ENCODE measurements around the gene GKN2.

GKN2 gene

DNA sequence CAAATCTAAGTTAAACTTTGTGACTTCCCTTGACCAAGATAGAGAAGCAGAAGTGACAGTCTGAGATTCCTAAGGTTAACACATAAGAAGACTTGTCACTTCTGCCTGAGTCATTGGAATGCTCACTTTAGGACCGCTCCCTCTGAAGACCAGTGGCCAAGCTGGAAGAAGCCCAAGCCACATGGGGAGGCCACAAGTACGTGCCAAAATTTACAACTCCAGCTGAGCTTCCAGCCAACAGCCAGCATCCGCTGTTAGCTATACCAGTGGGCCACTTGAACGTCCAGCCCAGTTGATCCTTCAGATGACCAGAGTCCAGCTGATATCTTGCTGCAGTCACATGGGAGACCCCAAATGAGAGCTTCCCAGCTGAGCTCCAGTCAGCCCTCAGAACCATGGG lies 42.2 kb upstream of the GKN2 start (continued):
- TF ChIP-seq ZNF19 (tag by site-specific recombination; IDR thresholded peaks at IDR 0.05; ENCODE audit: low read depth) = no peak
- TF ChIP-seq HOXD13 (CRISPR knock-in tag; IDR thresholded peaks at IDR 0.05; ENCODE audit: borderline replicate concordance) = no peak
- no peak for TF ChIP-seq ZNF394 (tag by site-specific recombination; IDR thresholded peaks at IDR 0.05; ENCODE audit: borderline replicate concordance)
- TF ChIP-seq KLF1 (tag by site-specific recombination; IDR thresholded peaks at IDR 0.05) = no peak
- TF ChIP-seq, protein P1, sequence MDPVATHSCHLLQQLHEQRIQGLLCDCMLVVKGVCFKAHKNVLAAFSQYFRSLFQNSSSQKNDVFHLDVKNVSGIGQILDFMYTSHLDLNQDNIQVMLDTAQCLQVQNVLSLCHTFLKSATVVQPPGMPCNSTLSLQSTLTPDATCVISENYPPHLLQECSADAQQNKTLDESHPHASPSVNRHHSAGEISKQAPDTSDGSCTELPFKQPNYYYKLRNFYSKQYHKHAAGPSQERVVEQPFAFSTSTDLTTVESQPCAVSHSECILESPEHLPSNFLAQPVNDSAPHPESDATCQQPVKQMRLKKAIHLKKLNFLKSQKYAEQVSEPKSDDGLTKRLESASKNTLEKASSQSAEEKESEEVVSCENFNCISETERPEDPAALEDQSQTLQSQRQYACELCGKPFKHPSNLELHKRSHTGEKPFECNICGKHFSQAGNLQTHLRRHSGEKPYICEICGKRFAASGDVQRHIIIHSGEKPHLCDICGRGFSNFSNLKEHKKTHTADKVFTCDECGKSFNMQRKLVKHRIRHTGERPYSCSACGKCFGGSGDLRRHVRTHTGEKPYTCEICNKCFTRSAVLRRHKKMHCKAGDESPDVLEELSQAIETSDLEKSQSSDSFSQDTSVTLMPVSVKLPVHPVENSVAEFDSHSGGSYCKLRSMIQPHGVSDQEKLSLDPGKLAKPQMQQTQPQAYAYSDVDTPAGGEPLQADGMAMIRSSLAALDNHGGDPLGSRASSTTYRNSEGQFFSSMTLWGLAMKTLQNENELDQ (tag by site-specific recombination; IDR thresholded peaks at IDR 0.05; ENCODE audit: low read depth) = no peak
- TF ChIP-seq ZNF843 (tag by site-specific recombination; IDR thresholded peaks at IDR 0.05) = no peak
- TF ChIP-seq, protein P2, sequence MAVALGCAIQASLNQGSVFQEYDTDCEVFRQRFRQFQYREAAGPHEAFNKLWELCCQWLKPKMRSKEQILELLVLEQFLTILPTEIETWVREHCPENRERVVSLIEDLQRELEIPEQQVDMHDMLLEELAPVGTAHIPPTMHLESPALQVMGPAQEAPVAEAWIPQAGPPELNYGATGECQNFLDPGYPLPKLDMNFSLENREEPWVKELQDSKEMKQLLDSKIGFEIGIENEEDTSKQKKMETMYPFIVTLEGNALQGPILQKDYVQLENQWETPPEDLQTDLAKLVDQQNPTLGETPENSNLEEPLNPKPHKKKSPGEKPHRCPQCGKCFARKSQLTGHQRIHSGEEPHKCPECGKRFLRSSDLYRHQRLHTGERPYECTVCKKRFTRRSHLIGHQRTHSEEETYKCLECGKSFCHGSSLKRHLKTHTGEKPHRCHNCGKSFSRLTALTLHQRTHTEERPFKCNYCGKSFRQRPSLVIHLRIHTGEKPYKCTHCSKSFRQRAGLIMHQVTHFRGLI (tag by site-specific recombination; IDR thresholded peaks at IDR 0.05) = no peak
- no peak for TF ChIP-seq SETDB1 (IDR thresholded peaks at IDR 0.05; ENCODE audit: insufficient read length, low read length)
- TF ChIP-seq ZNF555 (tag by site-specific recombination; conservative IDR thresholded peaks at IDR 0.05) = no peak

DNA sequence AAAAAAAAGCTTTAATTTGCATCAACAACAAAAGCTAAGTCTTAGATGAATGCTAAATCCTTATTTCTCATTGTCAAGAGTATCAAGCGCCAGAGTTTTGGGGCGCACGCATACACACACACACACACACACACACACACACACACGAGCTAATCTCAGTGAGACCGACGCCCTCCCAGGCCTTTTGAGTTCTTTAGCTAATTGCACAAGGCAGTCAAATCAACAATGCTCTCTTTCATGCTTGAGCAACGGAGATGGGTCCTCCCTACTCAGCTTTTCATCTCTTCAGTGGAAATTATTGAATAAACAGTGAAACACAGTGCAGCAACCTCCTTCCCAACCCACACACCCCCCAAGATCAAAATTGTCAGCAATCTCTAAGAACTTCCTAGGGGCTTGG lies 41.0 kb upstream of the GKN2 start:
- POLR2A ChIA-PET = interaction anchor here (1.3 kb wide), 1 partner anchor 10 kb away, joined by 4 read pairs; no protein-coding TSS in a partner anchor

More for the DNA sequence above, 41.0 kb upstream of the GKN2 start:
- no peaks in the 10 kb centered on the region for H3K36me3 ChIP-seq (ENCODE audit: control insufficient read depth in 2 of 2, insufficient read depth in 1 of 2, low read length in 2 of 2)
- no peak overlapping the region for H3K27ac ChIP-seq (ENCODE audit: extremely low read depth, low read depth, low read length)
- H3K9me3 ChIP-seq (ENCODE audit: control insufficient read depth, insufficient read depth, low read depth, low read length) = no peaks in the 10 kb centered on the region
- H3K4me3 ChIP-seq (ENCODE audit: low read depth, low read length) = no peak overlapping the region
- no peaks in the 10 kb centered on the region for H3K4me1 ChIP-seq (ENCODE audit: control insufficient read depth, insufficient read depth, low read length)
- CTCF ChIA-PET = no interaction called here
- TF ChIP-seq ZNF558 (tag by site-specific recombination; IDR thresholded peaks at IDR 0.05) = no peak
- TF ChIP-seq, protein P3, sequence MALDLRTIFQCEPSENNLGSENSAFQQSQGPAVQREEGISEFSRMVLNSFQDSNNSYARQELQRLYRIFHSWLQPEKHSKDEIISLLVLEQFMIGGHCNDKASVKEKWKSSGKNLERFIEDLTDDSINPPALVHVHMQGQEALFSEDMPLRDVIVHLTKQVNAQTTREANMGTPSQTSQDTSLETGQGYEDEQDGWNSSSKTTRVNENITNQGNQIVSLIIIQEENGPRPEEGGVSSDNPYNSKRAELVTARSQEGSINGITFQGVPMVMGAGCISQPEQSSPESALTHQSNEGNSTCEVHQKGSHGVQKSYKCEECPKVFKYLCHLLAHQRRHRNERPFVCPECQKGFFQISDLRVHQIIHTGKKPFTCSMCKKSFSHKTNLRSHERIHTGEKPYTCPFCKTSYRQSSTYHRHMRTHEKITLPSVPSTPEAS (tag by site-specific recombination; IDR thresholded peaks at IDR 0.05) = no peak
- TF ChIP-seq, protein P4, sequence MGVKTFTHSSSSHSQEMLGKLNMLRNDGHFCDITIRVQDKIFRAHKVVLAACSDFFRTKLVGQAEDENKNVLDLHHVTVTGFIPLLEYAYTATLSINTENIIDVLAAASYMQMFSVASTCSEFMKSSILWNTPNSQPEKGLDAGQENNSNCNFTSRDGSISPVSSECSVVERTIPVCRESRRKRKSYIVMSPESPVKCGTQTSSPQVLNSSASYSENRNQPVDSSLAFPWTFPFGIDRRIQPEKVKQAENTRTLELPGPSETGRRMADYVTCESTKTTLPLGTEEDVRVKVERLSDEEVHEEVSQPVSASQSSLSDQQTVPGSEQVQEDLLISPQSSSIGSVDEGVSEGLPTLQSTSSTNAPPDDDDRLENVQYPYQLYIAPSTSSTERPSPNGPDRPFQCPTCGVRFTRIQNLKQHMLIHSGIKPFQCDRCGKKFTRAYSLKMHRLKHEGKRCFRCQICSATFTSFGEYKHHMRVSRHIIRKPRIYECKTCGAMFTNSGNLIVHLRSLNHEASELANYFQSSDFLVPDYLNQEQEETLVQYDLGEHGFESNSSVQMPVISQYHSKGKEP (tag by site-specific recombination; IDR thresholded peaks at IDR 0.05) = no peak
- TF ChIP-seq, protein P5, sequence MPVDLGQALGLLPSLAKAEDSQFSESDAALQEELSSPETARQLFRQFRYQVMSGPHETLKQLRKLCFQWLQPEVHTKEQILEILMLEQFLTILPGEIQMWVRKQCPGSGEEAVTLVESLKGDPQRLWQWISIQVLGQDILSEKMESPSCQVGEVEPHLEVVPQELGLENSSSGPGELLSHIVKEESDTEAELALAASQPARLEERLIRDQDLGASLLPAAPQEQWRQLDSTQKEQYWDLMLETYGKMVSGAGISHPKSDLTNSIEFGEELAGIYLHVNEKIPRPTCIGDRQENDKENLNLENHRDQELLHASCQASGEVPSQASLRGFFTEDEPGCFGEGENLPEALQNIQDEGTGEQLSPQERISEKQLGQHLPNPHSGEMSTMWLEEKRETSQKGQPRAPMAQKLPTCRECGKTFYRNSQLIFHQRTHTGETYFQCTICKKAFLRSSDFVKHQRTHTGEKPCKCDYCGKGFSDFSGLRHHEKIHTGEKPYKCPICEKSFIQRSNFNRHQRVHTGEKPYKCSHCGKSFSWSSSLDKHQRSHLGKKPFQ (tag by site-specific recombination; IDR thresholded peaks at IDR 0.05) = no peak
- no peak for TF ChIP-seq ZNF660 (tag by site-specific recombination; IDR thresholded peaks at IDR 0.05)
- no peak for TF ChIP-seq GLIS2 (tag by site-specific recombination; IDR thresholded peaks at IDR 0.05)
- no peak for TF ChIP-seq ZXDB (tag by site-specific recombination; IDR thresholded peaks at IDR 0.05)
- TF ChIP-seq ZNF654 (tag by site-specific recombination; IDR thresholded peaks at IDR 0.05; ENCODE audit: low read depth) = no peak
- TF ChIP-seq ZFP37 (tag by site-specific recombination; IDR thresholded peaks at IDR 0.05) = no peak
- TF ChIP-seq ZNF140 (tag by site-specific recombination; IDR thresholded peaks at IDR 0.05) = no peak
- no peak for TF ChIP-seq ZNF121 (tag by site-specific recombination; IDR thresholded peaks at IDR 0.05)
- TF ChIP-seq, protein P6, sequence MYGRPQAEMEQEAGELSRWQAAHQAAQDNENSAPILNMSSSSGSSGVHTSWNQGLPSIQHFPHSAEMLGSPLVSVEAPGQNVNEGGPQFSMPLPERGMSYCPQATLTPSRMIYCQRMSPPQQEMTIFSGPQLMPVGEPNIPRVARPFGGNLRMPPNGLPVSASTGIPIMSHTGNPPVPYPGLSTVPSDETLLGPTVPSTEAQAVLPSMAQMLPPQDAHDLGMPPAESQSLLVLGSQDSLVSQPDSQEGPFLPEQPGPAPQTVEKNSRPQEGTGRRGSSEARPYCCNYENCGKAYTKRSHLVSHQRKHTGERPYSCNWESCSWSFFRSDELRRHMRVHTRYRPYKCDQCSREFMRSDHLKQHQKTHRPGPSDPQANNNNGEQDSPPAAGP (tag by site-specific recombination; IDR thresholded peaks at IDR 0.05) = no peak
- no peak for TF ChIP-seq ZFP3 (tag by site-specific recombination; IDR thresholded peaks at IDR 0.05; ENCODE audit: low read depth)
